ENCODE measurements around the gene TAOK2.
"Not testable (repeated sequence)": the region's sequence is repeated elsewhere in the genome, so short reads cannot be mapped to it uniquely, and the experiment has no call there.

The TAOK2 gene

DNA sequence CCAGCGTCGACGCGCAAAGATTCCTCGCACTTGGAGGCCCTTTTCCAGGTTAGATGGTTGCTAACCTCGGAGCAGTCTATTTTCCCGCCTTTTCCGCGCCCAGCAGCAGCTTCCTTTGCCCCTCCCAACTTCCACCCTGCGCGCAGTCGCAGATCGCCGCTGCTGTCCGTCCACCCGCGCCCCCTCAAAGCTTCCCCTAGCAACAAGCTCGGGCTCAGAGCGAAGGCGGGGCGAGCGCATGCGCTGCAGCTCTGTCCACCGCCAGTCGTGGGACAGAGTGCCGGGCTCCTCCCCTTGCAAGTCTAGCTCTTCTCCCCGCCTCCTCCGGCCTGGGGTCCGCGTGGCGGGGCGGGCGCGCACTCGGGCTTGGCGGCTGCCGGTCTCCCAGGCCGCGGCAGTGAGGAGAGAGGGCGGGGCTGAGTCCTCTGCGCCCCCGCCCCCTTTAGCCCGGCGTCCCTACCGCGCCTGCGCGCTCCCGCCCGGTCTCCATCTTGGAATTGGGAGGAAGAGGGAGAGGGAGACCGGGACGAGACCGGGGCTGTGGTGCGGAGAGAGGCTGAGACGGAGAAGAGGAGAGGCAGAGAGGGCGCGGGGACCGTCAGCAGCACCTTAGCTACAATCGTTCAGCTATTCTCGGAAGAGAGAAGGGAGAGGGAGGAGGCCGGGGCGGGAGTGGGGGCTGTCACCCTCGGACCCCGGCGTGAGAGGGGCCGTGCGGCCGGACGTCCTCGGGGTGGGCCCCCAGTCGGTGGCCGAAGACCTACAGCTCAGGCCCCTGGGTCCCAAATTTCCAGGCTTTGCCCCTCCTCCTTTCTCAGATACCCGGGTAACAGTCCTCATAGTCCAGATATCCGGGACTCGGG is at the start of gene TAOK2:
TAOK2 (plus strand) TSS at position 485 of the 863 bp plus-strand sequence. CDS start 3,905 bp downstream, outside the sequence.
- DNase-seq = peak; percentile 99

DNA sequence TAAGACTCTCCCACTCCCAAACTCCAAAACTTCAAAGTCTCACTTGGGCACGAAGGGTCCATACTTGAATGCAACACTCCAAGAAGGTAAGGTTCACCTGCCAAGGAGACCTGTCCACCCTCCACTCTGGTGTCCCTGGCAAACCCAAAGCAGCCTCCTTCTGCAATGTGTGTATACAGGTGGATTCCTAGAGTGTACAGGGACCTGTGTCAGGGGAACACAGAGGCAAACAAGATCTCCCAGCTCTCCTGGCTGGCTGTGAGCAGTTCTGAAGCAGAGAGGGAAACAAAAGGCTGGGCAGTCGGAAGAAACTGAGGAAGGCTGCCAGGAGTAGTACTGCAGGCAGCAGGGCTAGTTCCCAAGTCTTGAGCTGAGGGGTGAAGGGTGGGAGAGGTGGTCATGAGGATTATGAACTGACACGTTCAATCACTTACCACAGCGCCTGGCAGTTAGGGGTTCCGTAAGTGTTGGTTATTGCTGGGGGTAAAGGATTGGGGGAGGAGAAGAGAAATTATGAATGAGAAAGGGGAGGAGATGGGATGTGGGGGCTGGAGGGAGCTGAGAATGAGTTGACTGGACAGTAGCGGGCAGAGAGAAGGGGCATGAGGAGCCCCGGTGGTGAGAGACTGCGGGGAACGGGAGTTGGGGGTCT is 48.4 kb upstream of the TAOK2 start:
- no peak for DNase-seq

DNA sequence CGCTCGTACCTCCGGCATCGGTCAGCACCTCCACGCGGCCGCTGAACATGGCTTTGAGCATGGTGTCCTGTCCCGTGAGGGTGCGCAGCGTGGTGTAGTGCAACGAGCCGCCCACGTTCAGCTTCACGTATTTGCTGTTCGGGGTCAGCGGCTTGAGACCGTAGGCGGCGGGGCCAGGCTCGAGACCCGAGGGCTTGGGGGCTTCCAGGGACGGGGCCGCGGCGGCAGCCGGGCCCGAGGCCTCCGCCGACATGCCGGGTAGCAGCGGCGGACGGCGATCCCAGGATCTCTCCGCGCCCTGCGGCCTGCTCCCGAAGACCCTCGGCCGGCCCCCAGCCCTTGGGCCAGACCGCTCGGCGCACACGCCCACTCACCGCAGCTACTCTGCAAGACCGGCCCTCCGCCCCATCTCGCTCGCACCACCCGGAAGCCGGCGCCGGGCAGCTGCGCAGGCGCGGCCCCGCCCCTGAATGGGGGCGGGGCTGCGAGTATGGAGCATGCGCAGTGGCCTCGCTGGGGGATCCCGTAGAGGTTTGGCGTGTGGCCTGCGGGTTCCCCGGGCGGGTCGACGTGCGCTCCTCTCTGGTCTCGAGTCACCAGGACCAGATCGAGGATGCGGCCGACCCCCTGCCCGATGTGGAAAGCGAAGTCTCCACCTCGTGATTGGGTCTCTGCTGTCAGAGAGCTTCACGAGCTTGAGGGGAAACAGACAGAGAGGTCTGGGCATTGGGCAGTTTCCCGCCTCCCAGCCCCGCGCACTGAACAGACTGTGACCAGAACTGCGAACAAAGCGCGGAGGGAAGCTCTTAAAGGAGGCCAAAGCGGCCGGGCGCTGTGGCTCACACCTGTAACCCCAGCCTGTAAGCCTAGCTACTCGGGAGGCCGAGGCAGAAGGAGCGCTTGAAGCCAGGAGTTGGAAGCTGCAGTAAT is 47.6 kb upstream of the TAOK2 start, which contains the start of gene KCTD13:
KCTD13 (minus strand) TSS at position 446 of the 930 bp plus-strand sequence; CDS start at position 253, 193 bp downstream.
- peak; percentile 63 for DNase-seq

DNA sequence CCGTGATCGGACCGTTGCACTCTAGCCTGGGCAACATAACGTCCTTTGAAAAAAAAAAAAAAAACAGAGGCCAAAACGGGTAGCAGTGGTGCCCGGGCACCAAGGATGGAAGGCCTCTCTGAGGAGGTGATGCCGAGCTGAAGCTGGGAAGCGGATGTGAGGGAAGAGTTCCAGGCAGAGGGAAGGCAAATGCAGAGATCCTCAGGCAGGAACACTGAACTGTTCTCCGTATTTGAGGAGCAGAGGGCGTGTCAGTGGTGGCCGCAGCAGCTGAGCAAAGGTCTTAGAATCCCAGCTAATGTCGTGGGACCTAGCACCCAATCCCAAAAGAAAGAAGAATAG is 47.0 kb upstream of the TAOK2 start:
- no peak for DNase-seq

DNA sequence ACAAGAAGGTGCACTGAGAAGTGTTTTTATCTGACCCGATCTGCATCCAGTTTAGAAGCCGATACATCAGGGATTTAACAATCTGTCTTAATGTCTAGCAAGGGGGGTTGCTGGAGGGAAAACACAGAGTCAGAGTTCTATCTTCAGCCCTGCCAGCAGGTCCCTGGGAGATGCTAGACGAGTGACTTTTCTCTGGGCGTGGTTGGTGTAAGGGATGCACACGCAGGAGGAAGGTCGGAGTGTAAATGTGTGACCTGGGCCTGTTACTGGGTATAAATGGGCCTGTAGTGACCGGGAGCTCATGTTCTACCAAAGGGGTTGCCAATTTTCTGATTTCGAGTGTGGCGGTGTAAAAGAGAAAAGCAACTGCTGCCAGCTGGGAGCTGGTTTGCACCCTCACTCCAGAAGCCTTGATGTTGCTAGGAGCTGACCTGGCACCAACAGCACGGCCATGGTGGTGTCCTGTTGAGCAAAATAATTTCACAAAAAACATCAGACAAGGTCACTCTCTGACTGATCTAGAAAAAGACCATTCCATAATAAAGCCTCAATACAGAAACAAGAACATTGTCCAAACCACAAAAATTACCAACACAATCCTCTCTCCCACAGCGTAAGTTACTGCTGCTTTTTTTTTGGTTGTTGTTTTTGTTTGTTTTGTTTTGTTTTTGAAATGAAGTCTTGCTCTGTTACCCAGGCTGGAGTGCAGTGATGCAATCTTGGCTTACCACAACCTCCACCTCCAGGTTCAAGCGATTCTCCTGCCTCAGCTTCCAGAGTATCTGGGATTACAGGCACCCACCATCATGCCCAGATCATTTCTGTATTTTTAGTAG is 46.4 kb upstream of the TAOK2 start:
- DNase-seq = no peak

DNA sequence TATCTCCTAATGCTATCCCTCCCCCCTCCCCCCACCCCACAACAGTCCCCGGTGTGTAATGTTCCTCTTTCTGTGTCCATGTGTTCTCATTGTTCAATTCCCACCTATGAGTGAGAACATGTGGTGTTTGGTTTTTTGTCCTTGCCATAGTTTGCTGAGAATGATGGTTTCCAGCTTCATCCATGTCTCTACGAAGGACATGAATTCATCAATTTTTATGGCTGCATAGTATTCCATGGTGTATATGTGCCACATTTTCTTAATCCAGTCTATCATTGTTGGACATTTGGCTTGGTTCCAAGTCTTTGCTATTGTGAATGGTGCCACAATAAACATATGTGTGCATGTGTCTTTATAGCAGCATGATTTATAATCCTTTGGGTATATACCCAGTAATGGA is 41.9 kb upstream of the TAOK2 start:
- DNase-seq = not testable (repeated sequence)

DNA sequence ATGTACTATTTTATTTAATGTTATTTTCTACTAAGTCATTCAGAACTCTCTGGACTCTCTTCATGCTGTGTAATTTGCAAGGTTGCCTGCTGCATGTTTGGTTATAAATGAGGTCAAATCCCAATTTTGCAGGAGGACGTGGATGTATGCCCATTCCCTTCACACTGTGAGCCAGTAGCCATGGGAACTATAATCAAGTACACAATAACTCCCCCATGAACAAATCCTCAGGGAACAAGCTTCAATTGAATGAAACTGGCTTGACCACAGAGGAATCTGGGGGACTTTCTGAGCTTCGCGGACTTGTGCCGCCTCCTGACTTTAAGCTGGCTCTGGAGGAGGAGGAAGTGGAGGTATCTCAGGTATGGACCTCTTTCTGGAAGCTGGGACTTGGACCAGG is 33.0 kb upstream of the TAOK2 start:
- no peak for DNase-seq

DNA sequence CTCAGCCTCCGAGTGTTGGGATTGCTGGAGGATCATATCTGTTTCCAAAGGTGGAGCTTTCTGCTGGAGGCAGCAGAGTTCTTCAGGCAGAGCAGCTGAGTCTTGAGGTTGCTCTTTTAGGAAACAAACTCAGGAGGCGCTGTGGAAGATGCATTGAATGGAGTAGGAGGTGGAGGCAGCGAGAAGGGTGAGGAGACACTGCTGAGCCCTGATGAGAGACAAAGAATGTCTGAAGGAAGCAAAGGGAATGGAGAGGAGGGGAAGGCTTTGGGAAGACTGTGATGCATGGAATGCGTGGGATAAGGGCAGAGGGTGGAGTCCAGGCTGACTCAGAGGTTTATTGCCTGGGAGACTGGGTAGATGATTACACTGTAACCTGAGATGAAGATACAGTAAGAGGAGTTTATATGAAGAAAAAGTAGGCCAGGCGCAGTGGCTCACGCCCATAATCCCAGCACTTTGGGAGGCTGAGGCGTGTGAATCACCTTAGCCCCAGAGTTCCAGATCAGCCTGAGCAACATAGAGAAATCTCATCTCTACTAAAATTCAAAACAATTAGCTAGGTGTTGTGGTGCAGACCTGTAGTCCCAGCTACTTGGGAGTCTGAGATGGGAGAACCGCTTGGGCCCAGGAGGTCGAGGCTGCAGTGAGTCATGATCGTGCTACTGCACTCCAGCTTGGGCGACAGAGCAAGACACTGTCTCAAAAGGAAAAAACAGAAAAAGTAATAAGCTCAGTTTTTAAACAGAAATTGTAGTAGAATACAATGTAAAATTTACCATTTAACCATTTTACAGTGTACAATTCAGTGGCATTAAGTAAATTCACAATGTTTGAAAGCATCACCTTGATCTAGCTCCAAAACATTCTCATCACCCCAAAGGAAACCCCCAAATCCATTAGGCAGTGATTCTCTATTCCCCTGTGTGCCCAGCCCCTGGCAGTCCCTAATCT is 29.5 kb upstream of the TAOK2 start:
- DNase-seq = peak; percentile 53

DNA sequence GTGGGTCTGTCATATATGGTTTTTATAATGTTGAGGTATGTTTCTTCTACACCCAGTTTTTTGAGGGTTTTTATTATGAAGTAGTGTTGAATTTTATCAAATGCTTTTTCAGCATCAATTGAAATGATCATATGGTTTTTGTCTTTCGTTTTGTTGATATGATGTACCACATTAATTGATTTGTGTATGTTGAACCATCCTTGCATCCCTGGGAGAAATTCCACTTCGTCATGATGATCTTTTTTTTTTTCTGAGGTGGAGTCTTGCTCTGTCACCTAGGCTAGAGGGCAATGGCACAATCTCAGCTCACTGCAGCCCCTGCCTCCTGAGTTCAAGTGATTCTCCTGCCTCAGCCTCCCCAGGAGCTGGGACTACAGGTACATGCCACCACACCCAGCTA is 25.8 kb upstream of the TAOK2 start:
- DNase-seq = no peak

DNA sequence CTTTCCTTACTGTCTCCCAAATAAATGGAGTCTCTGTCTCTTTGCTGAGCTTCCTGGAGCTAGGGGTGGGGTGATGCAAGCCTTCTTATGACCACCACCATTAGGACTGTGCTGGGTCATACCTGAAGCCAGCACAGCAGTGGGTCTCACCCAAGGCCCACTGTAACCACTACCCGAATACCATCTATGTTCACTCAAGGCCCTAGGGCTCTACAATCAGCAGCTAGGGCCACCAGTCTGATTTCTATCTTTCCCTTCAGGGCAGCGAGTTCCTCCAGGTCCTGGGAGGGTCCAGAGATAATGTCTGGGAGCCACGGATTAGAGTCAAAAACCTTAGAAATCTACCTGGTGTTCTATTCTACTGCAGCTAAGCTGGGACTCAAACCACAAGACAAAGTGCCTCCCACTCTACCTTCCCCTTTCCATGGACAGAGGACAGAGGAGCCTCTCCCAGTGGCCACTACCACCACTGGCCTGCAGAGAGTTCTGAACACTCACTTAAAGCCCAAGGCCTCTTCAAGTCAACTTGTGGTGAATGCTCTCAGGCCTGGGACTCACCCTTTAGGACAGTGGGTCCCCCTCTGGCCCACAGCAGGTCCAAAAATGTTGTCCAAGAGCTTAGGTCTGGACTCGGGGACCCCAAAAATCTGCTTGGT is 22.7 kb upstream of the TAOK2 start:
- DNase-seq = no peak

DNA sequence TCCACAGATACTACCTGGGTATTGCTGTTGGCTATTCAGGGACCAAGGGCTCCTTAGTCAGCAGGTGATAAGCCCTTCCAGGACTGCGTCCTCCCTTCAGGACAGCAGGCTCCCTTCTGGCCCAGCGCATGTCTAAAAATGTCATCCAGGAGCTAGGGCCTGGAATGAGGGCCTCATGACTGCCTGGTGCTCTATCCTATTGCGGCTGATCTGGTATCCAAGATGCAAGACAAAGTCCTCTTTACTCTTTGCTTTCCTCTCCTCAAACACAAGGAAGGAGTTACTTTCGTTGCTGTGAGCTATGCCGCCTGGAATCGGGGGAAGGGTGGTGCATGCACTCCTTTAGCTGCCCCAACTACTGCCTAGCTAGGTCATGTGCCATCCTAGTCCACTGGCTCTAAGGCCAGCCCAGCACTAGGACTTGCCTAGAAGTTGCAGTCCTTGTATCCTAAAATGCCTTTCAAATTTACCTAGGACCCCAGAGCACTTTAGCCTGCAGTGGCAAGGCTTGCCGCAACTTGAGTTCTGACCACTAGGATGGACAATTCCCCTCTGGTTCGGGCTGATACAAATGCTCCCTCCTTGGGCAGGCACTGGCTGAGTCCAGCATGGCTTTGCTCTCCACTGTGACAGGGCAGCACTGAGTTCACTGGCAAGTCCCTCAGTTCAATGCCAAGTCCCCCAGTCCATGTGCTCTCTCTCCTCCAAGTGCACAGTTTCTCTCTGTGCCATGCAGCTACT is 21.9 kb upstream of the TAOK2 start:
- DNase-seq = no peak

DNA sequence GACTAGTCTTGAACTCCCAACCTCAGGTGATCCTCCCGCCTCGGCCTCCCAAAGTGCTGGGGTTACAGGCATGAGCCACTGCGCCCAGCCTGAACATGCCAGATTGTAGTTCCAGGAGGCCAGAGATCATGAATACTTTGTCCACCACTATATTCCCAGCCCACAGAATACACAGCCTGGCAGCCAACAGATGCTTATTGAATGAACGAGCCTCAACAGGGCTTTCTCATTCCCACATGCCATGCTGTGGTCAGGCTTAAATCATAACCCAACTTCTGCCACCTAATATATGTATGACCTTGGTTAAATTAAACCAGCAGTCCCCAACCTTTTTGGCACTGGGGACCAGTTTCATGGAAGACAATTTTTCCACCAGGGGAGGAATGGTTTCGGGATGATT is 14.9 kb upstream of the TAOK2 start:
- no peak for DNase-seq

DNA sequence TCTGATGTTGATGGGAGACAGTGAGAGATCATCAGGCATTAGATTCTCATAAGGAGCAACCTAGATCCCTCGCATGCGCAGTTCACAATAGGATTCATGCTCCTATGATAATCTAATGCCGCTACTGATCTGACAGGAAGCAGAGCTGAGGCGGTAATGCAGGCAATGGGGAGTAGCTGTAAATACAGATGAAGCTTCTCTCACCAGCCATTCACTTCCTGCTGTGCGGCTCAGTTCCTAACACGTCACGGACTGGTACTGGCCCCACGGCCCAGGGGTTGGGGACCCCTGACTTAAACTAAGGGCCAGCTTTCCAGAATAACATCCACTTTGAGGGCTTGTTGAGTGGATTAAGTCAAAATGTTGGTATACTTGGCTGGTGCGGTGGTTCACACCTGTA is 14.4 kb upstream of the TAOK2 start:
- DNase-seq = no peak

DNA sequence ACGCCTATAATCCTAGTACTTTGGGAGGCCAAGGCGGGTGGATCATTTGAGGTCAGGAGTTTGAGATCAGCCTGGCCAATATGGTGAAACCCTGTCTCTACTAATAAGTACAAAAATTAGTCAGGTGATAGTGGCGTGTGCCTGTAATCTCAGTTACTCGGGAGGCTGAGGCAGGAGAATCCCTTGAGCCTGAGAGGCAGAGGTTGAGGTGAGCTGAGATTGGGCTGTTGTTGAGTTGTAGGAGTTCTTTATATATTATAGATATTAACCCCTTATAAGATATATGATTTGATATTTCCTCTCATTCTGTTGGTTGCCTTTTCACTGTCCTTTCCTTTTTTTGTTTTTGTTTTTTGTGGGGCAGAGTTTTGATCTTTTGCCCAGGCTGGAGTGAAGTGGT is 13.8 kb upstream of the TAOK2 start:
- DNase-seq = not testable (repeated sequence)

DNA sequence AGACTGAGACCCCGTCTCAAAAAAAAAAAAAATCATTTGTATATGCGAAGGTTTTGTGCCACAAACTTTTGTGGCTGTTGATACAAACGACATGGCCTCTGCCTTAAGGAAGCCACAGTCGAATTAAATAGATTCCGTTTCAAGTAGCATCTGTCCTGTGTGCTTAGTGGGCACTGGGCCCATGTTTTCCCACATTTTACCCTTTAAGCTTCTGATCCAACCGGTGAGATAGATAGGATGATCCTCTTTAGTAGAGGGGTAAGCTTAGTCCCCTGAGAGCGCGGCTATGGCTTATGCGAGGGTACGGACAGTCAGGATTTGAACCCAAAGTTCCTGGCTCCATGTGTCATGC is 12.6 kb upstream of the TAOK2 start:
- DNase-seq = no peak

DNA sequence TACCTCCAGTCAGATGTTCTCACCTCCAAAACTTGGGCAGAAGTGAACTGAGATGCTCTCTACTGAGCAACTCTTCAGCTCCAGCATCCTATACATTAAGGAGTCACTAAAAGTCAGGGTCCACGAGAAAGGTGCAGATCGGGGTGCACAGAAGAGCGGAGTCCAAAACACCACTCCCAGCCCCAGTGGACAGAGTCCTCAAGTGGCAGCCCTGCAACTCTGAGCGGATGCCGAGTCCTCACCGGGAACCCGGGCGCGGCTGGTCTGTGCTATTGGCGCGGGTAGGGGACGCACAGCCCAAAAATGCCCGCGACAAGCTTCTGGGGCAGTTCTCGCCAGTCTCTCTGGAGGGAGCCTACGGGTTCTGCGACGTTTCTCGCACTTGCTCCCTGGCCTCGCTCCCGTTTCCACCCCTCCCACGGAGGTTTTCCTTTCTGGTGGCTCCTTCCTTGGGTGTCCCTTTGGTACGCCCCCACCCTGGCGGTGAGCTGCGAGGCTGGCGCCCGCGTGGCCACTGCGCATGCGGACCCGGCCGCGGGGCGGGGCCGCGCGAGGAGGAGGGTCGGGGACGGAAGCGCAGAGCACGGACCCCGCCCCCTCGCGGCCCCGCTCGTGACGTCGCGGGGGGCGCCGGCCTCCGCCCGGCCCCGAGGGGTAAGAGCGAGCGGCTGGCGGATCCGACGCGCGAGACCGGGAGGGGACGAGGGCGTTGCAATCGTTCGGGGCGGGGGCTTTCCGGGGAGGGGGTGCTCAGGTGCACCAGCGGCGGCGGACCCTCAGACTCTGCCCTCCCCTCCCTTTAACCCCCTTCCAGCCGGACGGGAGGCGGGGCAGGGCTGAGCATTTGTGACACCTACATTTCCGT is 12.0 kb upstream of the TAOK2 start, which contains the start of gene TMEM219:
TMEM219 (plus strand) TSS at position 601 of the 865 bp plus-strand sequence. CDS start 1,065 bp downstream, outside the sequence.
- DNase-seq = peak; percentile 59

DNA sequence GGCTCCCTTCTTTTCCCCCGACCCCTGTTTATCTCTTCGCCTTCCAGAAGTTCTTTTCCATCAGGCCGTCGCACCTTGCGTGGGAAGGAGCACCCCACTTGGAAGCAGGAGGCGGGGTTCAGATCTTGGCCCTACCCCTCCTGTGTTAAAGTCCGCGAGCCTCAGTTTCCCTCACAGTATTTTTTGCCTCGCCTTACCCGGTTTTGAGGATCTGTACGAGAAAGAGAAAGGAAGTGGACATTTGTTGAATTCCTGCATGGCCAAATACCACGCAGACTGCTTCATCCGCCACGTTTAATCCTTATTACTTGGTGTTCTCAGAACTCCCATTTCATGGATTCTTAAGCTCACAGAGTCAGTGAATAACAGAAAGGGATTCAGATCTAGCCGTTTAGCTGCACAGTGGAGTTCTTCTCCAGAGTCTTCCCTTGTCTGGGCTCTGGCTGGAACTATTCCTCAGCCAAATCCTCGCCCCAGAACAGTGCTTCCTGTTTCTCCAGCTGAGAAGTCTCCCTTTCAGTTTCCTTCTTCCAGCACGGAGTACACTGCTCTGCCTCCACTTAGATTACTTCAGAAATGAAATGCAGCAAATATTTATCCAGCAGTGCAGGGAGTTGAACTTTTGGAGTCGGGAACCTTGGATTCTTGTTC is 11.2 kb upstream of the TAOK2 start:
- DNase-seq = no peak
